Thymus (tissue), 11 donors: ENCODE results near the gene CNN1. TPM values are rescaled to one million over a fixed set of nuclear protein-coding genes. Genes with fewer than 3 reads are reported as not detected.

Experiments
- DNase-seq, 9 donors: peaks; one replicate each; pipeline ENCODE4 v3.0.0-alpha.2; 2013; ENCODE audit warnings: low spot score in 9 of 9, low read depth in 6 of 9, missing footprints in 1 of 9
- H3K27ac ChIP-seq, 2 donors: one replicate each; pipeline ENCODE4 v1.5.1; 2013; ENCODE audit warnings: control low read depth in 1 of 2, low read depth in 1 of 2, low read length in 1 of 2, mild to moderate bottlenecking in 1 of 2, moderate library complexity in 1 of 2
- H3K27me3 ChIP-seq, 2 donors: one replicate each; pipeline ENCODE4 v1.5.1; 2013; ENCODE audit warnings: low read length in 1 of 2; ENCODE audit not compliant: control insufficient read depth in 2 of 2, insufficient read depth in 1 of 2
- H3K36me3 ChIP-seq, 2 donors: one replicate each; pipeline ENCODE4 v1.5.1; 2013; ENCODE audit warnings: low read length in 1 of 2, mild to moderate bottlenecking in 1 of 2, moderate library complexity in 1 of 2; ENCODE audit not compliant: control insufficient read depth in 2 of 2, insufficient read depth in 2 of 2
- H3K4me1 ChIP-seq, 2 donors: one replicate each; pipeline ENCODE4 v1.5.1; 2013; ENCODE audit warnings: low read length in 2 of 2; ENCODE audit not compliant: control insufficient read depth in 2 of 2, insufficient read depth in 2 of 2
- H3K4me3 ChIP-seq, 2 donors: one replicate each; pipeline ENCODE4 v1.5.1; 2013; ENCODE audit warnings: low read length in 2 of 2, control low read depth in 1 of 2, mild to moderate bottlenecking in 1 of 2
- H3K9me3 ChIP-seq, 2 donors: one replicate each; pipeline ENCODE4 v1.5.1; 2013; ENCODE audit warnings: low read length in 1 of 2, mild to moderate bottlenecking in 1 of 2; ENCODE audit not compliant: control insufficient read depth in 2 of 2, insufficient read depth in 1 of 2
- WGBS: extraction: QIAGEN DNeasy Blood & Tissue Kit; methylation state at CpG from one replicate; pipeline ENCODE4 v1.1.7; 2013; 5-methylcytosine and 5-hydroxymethylcytosine counted together
- polyA plus RNA-seq: library from polyadenylated mRNA; stranded (reverse); fragments of 200-250 nt; gene quantifications from one replicate; pipeline ENCODE4 v1.2.3, GENCODE V29; 2013
- total RNA-seq: library from RNA; stranded (reverse); fragments of 120-200 nt; gene quantifications from one replicate; pipeline ENCODE4 v1.2.4, GENCODE V29; 2013
- donor health status: healthy.

CNN1 gene
- total and polyA plus RNA-seq, 2 donors, result 0.47 to 51.8 TPM

GRCh38 chr19:11519138-11519537 is 19.5 kb upstream of the CNN1 start:
- WGBS, result 98% methylated on average over 9 of the region's 9 CpGs
- peaks cover 0 to 8% of the 10 kb centered on the region in 2 donors for H3K36me3 ChIP-seq
- no peaks in the 10 kb centered on the region for H3K27me3 ChIP-seq
- no peak for DNase-seq
- H3K27ac ChIP-seq, result no peak overlapping the region
- no peaks in the 10 kb centered on the region for H3K9me3 ChIP-seq
- H3K4me1 ChIP-seq, result no peaks in the 10 kb centered on the region
- no peak overlapping the region for H3K4me3 ChIP-seq

GRCh38 chr19:11528551-11529341 is 9.9 kb upstream of the CNN1 start, which contains the start of gene ECSIT:
Gene ECSIT (minus strand): TSS chr19:11529134. CDS start chr19:11519170, 9,964 bp downstream.
- DNase-seq, result peak; percentile 75 to 95 (median 85)
- WGBS, result under 1% methylated on average over 47 of the region's 47 CpGs
- no peaks in the 10 kb centered on the region for H3K9me3 ChIP-seq
- peak within 1 kb of the TSS; percentile 76 to 77 for H3K27ac ChIP-seq
- H3K4me1 ChIP-seq, result peaks cover 12 to 14% of the 10 kb centered on the region in 2 donors
- H3K4me3 ChIP-seq, result peak within 1 kb of the TSS; percentile 57 to 66
- no peaks in the 10 kb centered on the region for H3K27me3 ChIP-seq
- no peaks in the 10 kb centered on the region for H3K36me3 ChIP-seq

GRCh38 chr19:11530432-11530831 is 8.2 kb upstream of the CNN1 start:
- H3K36me3 ChIP-seq, result no peaks in the 10 kb centered on the region
- H3K27me3 ChIP-seq, result peaks cover 0 to 11% of the 10 kb centered on the region in 2 donors
- H3K27ac ChIP-seq, result no peak overlapping the region
- no peak overlapping the region for H3K4me3 ChIP-seq
- peaks cover 12 to 14% of the 10 kb centered on the region in 2 donors for H3K4me1 ChIP-seq
- 35% methylated on average over 9 of the region's 9 CpGs for WGBS
- H3K9me3 ChIP-seq, result no peaks in the 10 kb centered on the region
- peak in 2 of 9 donors; percentile 23 to 49 for DNase-seq

- 41% methylated on average over 1 of the region's 1 CpG for WGBS
- Histone ChIP-seq H3K4me3 (no peak overlapping the region), H3K27ac (no peak overlapping the region), H3K36me3 (no peaks in the 10 kb centered on the region), H3K4me1 (peaks cover 0 to 10% of the 10 kb centered on the region in 2 donors), H3K9me3 (peaks cover 0 to 3% of the 10 kb centered on the region in 2 donors), H3K27me3 (peaks cover 10 to 48% of the 10 kb centered on the region in 2 donors)
- no peak for DNase-seq
Measured at GRCh38 chr19:11534538-11534937, 4.1 kb upstream of the CNN1 start.

GRCh38 chr19:11534948-11535347 is 3.7 kb upstream of the CNN1 start:
- H3K36me3 ChIP-seq, result no peaks in the 10 kb centered on the region
- H3K4me3 ChIP-seq, result no peak overlapping the region
- no peak for DNase-seq
- peaks cover 0 to 10% of the 10 kb centered on the region in 2 donors for H3K4me1 ChIP-seq
- WGBS, result 83% methylated on average over 5 of the region's 5 CpGs
- H3K9me3 ChIP-seq, result peaks cover 0 to 3% of the 10 kb centered on the region in 2 donors
- peaks cover 13 to 53% of the 10 kb centered on the region in 2 donors for H3K27me3 ChIP-seq
- no peak overlapping the region for H3K27ac ChIP-seq

GRCh38 chr19:11535792-11536595 is 2.7 kb upstream of the CNN1 start:
- peak in 6 of 9 donors; percentile 32 to 73 (median 57) for DNase-seq
- Histone ChIP-seq H3K9me3 (peaks cover 0 to 3% of the 10 kb centered on the region in 2 donors), H3K4me1 (peaks cover 0 to 10% of the 10 kb centered on the region in 2 donors), H3K27ac (no peak overlapping the region), H3K27me3 (peaks cover 19 to 63% of the 10 kb centered on the region in 2 donors), H3K4me3 (no peak overlapping the region), H3K36me3 (no peaks in the 10 kb centered on the region)
- WGBS, result 19% methylated on average over 54 of the region's 54 CpGs

GRCh38 chr19:11539495-11540365 is 1.1 kb downstream of the CNN1 start:
- H3K4me3 ChIP-seq, result no peak overlapping the region
- no peaks in the 10 kb centered on the region for H3K36me3 ChIP-seq
- H3K27me3 ChIP-seq, result peaks cover 20 to 62% of the 10 kb centered on the region in 2 donors
- DNase-seq, result no peak
- peaks cover 0 to 10% of the 10 kb centered on the region in 2 donors for H3K4me1 ChIP-seq
- H3K9me3 ChIP-seq, result peaks cover 0 to 3% of the 10 kb centered on the region in 2 donors
- 18% methylated on average over 36 of the region's 36 CpGs for WGBS
- no peak overlapping the region for H3K27ac ChIP-seq

- peaks cover 20 to 55% of the 10 kb centered on the region in 2 donors for H3K27me3 ChIP-seq
- H3K36me3 ChIP-seq, result no peaks in the 10 kb centered on the region
- no peak for DNase-seq
- peaks cover 0 to 3% of the 10 kb centered on the region in 2 donors for H3K9me3 ChIP-seq
- H3K27ac ChIP-seq, result no peak overlapping the region
- peaks cover 0 to 10% of the 10 kb centered on the region in 2 donors for H3K4me1 ChIP-seq
- 83% methylated on average over 5 of the region's 5 CpGs for WGBS
- H3K4me3 ChIP-seq, result no peak overlapping the region
Measured at GRCh38 chr19:11540645-11541044, 2.0 kb downstream of the CNN1 start.
